Neural crest cell (in vitro differentiated cells): ENCODE results near the gene ADGRB3. TPM values are rescaled to one million over a fixed set of nuclear protein-coding genes. Genes with fewer than 3 reads are reported as not detected.

Source experiments
- DNase-seq: peaks from one replicate; pipeline ENCODE4 v3.0.0; 2021; ENCODE audit warnings: low read depth, mixed read lengths, low spot score
- H3K27ac Mint-ChIP-seq: one replicate; pipeline ENCODE4 v1.8.0; 2021; ENCODE audit warnings: mild to moderate bottlenecking, mixed read lengths; ENCODE audit not compliant: unreplicated experiment
- H3K27me3 Mint-ChIP-seq: 2 replicates; pipeline ENCODE4 v1.8.0; 2021; ENCODE audit warnings: low read depth, mild to moderate bottlenecking, mixed read lengths
- H3K36me3 Mint-ChIP-seq: 2 replicates; pipeline ENCODE4 v1.8.0; 2021; ENCODE audit warnings: low read depth, mild to moderate bottlenecking, mixed read lengths
- H3K4me1 Mint-ChIP-seq: 2 replicates; pipeline ENCODE4 v1.8.0; 2021; ENCODE audit warnings: mixed read lengths
- H3K4me3 Mint-ChIP-seq: one replicate; pipeline ENCODE4 v1.8.0; 2021; ENCODE audit warnings: mild to moderate bottlenecking, mixed read lengths
- H3K9me3 Mint-ChIP-seq: 2 replicates; pipeline ENCODE4 v1.8.0; 2021; ENCODE audit warnings: mixed read lengths
- total RNA-seq: library from RNA; stranded (reverse); gene quantifications from 2 replicates; pipeline ENCODE4 v1.2.1, GENCODE V29; 2021
- TF ChIP-seq, protein P1 (sequence below): fragments of 200-600 bp; sonication (generic); conservative IDR thresholded peaks from 2 replicates; pipeline ENCODE4 v1.5.0; 2021; ENCODE audit warnings: antibody characterized with exemption, mild to moderate bottlenecking

ADGRB3 gene
- total RNA-seq, 1 donor from 2014 or later = 5.1 TPM

DNA sequence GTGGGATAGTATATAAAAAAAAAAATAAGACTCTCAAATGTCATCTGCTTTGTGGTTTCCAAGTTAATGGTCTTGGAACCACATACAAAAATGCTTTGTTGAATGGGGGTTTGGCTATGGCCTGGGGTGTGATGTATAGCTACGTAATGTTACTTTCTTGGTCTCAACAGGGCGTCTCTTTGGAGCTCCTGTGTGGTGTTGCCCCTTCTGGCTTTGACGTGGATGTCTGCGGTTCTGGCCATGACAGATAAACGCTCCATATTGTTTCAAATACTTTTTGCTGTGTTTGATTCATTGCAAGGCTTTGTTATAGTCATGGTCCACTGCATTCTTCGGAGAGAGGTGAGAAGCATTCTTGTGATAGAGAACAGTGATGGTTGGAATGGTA lies 704.1 kb downstream of the ADGRB3 start:
- H3K27me3 Mint-ChIP-seq = no peaks in the 10 kb centered on the region
- no peak overlapping the region for H3K4me3 Mint-ChIP-seq

DNA sequence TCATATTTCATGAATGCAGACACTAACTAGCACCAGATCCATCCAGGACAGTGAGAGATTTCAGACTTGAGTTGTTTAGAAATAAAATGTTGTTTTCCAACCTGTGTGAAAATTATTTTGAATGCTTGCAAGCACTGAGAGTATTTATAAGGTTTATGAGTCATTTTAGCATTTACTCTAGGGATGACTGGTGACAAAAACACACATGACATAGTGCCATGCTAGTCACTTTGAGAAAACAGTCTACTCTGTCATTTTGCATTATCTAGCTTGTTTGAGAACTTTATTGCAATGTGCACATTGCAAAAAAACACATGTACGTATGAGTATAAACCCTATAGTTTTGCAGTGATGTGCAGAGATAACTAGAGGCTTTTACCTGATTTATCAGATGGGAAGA lies 705.1 kb downstream of the ADGRB3 start:
- no peaks in the 10 kb centered on the region for H3K9me3 Mint-ChIP-seq
- H3K36me3 Mint-ChIP-seq = peaks cover 2% of the 10 kb centered on the region
- H3K4me1 Mint-ChIP-seq = peaks cover 12% of the 10 kb centered on the region
- no peak overlapping the region for H3K4me3 Mint-ChIP-seq
- DNase-seq = no peak
- TF ChIP-seq, protein P1, sequence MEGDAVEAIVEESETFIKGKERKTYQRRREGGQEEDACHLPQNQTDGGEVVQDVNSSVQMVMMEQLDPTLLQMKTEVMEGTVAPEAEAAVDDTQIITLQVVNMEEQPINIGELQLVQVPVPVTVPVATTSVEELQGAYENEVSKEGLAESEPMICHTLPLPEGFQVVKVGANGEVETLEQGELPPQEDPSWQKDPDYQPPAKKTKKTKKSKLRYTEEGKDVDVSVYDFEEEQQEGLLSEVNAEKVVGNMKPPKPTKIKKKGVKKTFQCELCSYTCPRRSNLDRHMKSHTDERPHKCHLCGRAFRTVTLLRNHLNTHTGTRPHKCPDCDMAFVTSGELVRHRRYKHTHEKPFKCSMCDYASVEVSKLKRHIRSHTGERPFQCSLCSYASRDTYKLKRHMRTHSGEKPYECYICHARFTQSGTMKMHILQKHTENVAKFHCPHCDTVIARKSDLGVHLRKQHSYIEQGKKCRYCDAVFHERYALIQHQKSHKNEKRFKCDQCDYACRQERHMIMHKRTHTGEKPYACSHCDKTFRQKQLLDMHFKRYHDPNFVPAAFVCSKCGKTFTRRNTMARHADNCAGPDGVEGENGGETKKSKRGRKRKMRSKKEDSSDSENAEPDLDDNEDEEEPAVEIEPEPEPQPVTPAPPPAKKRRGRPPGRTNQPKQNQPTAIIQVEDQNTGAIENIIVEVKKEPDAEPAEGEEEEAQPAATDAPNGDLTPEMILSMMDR = no peak
- no peaks in the 10 kb centered on the region for H3K27me3 Mint-ChIP-seq
- no peak overlapping the region for H3K27ac Mint-ChIP-seq

More for the DNA sequence above, 704.1 kb downstream of the ADGRB3 start:
- DNase-seq = no peak
- H3K4me1 Mint-ChIP-seq = peaks cover 7% of the 10 kb centered on the region
- no peak overlapping the region for H3K27ac Mint-ChIP-seq
- H3K36me3 Mint-ChIP-seq = no peaks in the 10 kb centered on the region
- TF ChIP-seq, protein P1 = no peak
- no peaks in the 10 kb centered on the region for H3K9me3 Mint-ChIP-seq

DNA sequence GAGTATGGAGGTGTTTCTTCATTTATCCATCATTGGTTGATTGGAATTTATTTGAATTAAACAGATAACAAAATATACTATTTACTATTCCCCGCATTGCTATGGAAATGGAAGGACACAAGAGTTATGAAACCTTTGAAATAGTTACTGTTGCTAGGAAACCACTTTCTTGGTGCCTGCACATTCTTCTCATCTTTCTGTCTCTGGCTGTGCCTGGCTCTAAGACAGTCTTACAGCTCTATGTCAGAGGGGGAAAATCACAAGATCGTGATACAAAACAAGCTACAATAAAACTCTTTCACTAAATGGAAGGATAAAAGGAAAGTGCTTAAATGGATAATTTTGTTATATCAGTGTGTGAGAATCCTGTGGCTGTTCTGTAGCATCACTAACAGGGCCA lies 708.8 kb downstream of the ADGRB3 start:
- peaks cover 8% of the 10 kb centered on the region for H3K9me3 Mint-ChIP-seq
- no peak overlapping the region for H3K27ac Mint-ChIP-seq
- H3K27me3 Mint-ChIP-seq = no peaks in the 10 kb centered on the region
- DNase-seq = no peak
- no peak overlapping the region for H3K4me3 Mint-ChIP-seq
- TF ChIP-seq, protein P1 = no peak
- peaks cover 6% of the 10 kb centered on the region for H3K36me3 Mint-ChIP-seq
- H3K4me1 Mint-ChIP-seq = peaks cover 12% of the 10 kb centered on the region

DNA sequence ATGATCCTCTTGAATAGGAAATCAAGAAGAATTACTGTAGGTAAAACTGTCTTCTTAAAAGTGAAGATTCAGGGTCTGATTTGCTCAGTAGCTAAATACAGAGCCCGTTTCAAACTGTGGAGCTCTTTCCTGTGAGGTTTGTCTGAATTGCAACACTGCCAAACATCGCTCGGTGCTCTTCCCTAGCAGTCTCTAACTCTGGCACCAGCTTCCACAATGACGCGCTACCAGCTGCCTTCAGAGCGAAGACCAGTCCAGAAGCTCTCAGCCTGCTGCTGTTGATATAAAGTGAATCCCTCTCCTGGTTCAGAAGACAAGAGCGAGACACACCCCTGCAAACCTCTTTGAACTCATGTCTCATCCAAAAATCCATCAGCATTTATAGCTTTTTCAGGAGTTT lies 714.7 kb downstream of the ADGRB3 start:
- H3K27me3 Mint-ChIP-seq = no peaks in the 10 kb centered on the region
- peaks cover 3% of the 10 kb centered on the region for H3K36me3 Mint-ChIP-seq
- H3K4me3 Mint-ChIP-seq = no peak overlapping the region
- TF ChIP-seq, protein P1 = no peak
- H3K4me1 Mint-ChIP-seq = no peaks in the 10 kb centered on the region
- H3K27ac Mint-ChIP-seq = no peak overlapping the region
- peaks cover 8% of the 10 kb centered on the region for H3K9me3 Mint-ChIP-seq
- no peak for DNase-seq

DNA sequence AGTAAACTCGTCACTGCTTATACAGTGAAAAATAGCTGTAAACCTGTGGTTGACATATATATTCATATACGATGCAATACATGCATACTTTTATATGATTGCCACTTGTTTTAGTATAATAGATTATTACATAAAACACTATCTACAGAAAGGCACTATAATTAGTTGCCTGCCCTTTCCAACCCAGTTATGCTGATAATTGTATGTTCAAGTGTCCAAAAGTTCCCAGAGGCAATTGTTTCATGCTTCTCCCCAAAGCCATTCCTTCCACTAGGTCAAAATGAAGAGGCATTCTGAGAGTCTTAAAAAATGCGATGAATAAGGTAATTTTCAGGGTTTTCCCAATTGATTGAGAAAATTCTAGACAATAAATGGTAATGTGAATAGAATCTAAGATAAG lies 727.1 kb downstream of the ADGRB3 start:
- Mint-ChIP-seq H3K36me3 (no peaks in the 10 kb centered on the region), H3K27ac (no peak overlapping the region)
- DNase-seq = no peak

More for the DNA sequence above, 727.1 kb downstream of the ADGRB3 start:
- Mint-ChIP-seq H3K4me3 (no peak overlapping the region), H3K9me3 (no peaks in the 10 kb centered on the region), H3K4me1 (peaks cover 4% of the 10 kb centered on the region), H3K27me3 (no peaks in the 10 kb centered on the region)
- TF ChIP-seq, protein P1 = no peak
